ENCODE data around the gene RPS24.
"Not testable (repeated sequence)": the region's sequence is repeated elsewhere in the genome, so short reads cannot be mapped to it uniquely, and the experiment has no call there.

The RPS24 gene
- 619 to 751 reads per million in 2 donors for total RNA-seq

DNA sequence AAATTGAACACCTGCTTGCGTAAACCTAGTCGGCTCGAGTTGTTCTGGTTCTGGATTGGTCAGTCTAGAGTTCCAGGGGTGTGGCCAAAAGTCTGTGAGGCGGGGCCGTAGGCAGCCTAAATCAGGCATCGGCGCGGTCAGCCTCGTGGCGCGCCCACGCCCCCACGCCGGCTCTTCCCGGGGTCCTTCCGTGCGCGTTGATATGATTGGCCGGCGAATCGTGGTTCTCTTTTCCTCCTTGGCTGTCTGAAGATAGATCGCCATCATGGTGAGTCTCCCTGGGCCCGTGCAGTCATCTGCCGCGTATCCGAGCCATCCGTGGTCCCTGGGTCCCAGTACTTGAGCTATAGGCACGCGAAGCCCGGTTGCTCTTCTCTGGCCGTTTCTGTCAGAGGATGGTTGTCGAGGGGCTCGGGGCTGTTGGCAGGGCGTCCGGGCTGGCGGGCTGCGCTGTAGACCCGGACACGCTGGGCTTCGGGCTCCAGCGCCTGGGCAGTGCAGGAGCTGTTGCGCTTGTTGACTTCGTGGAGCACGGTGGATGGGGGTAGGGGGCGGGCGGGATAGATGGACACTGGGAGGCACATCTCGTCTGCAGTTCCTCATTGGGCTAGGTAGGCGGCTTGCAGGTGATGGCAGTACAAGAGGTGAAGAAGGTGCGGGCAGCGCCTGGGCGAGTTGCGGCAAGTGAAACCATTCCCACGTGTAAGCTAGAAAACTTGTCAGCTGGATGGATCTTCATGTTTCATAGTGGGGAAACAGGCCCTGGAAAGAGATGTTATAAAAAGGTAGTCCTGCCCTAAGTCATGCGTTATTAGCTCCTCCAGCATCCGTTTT lies at the start of gene RPS24:
TSS of gene RPS24 (plus strand) at position 227 of the 834 bp plus-strand sequence. CDS start at position 266, 39 bp downstream.
- DNase-seq = peak; percentile 89

- DNase-seq = no peak
Measured at GRCh38 chr10:77984986-77985385, 48.7 kb upstream of the RPS24 start.

DNA sequence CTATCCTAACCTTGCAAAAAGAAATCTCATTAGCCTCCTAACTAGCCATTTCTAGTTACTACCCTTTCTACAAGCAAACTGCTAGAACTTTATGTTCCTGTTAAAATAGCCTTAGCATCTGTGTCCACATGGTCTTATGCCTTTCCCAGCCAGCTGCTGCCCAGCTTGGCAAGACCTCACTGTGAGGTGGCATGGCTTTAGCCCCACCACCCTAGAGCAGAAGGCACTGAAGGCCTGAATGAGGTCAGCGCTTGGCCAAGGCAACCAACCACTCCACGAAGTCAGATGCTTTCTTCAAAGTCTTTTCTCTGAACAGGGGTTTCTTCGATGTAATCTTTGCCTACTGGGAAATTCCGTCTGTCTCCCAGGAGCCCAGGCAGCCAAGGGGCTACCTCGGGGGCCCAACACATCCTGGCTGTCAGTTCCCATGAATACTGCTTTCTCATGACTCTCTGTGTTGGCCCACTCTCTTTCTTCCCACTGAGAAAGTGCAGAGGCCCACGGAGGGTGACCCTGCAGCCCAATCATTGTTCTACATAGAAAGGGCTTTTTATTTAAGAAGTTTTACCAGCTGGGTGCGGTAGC lies 45.9 kb upstream of the RPS24 start:
- DNase-seq = no peak

DNA sequence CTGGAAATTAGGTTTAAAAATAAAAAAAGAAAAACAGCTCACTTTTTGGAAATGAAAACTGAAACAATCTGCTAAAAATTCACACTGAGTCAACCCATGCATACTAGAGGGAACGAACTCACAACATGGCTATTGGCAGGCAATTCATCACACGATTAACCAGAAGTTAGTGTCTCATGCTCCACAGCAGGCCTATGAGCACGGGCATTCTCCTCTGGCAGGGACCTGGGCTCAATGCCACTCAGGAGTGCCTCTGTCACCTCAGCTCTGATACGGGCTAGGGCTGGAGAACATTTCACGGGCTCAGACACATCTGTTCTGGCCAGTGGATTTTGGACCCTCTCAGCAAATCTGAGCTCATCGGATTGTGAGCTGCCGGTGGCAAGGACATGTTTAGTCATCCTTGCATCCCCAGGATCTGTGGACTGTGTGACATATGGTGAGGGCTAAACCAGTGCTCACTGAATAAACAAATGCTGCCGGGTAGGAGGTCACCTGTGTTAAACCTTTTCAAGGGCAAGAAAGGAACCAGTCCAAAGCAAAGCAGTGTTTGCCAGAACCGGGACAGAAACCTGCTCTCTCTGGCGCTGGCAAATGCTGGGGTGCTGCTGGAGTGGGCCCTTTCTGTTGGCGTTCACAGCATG lies 44.5 kb upstream of the RPS24 start:
- no peak for DNase-seq

GRCh38 chr10:77993620-77994019 lies 40.0 kb upstream of the RPS24 start:
- no peak for DNase-seq

- not testable (repeated sequence) for DNase-seq
Measured at GRCh38 chr10:77998780-77999179, 34.9 kb upstream of the RPS24 start.

- DNase-seq = no peak
Measured at GRCh38 chr10:78000206-78000605, 33.5 kb upstream of the RPS24 start.

GRCh38 chr10:78000956-78001472 lies 32.6 kb upstream of the RPS24 start:
- no peak for DNase-seq

DNA sequence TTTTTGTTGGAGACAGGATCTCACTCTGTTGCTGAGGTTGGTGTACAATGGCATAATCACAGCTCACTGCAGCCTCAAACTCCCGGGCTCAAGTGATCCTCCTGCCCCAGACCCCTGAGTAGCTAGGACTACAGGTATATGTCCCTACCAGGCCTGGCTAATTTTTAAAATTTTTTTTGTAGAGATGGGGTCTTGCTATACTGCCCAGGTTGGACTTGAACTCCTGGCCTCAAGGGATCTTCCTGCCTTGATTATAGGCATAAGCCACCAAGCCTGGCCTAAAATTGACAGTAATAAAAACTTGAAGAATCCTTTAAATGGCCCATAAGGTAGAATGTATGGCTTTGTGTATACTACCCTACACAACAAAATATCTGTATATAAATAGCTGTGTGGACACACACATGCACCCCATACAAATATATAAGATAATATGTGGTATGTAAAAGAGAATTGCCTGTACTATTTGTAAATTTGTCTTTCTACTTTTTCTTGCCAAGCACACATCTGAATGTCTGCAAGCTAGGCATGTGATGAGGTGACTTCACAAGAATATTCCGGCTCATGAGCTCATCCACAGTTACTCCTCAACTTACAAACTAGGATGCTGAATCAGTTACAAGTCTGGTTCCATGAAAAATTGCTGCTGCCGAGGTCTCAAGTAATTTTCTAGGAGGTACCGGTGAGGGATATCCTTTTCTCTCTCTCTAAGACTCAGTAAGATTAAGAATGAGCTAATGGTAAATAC lies 30.9 kb upstream of the RPS24 start:
- no peak for DNase-seq

GRCh38 chr10:78004215-78005026 lies 29.2 kb upstream of the RPS24 start:
- DNase-seq = no peak

- no peak for DNase-seq
Measured at GRCh38 chr10:78007172-78007571, 26.5 kb upstream of the RPS24 start.

- DNase-seq = no peak
Measured at GRCh38 chr10:78009662-78010061, 24.0 kb upstream of the RPS24 start.

DNA sequence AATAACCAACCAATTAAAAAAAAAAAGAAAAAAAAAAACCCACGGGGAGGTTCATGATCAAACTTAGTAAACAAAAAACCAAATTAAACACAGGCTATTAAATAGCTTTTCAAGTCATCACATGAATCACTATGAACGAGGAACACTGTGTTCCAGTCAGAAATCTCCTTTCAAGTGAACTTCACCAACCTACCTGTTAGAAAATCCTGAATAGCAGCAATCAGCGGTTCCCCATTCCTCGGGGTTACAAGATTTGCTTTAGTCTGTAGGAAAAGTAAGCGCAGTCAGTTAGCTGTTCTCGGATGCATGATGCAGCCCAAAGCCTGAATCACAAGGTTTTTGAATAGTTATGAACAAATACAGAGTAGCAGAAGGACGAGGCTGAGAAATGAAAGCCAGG lies 23.4 kb upstream of the RPS24 start:
- no peak for DNase-seq

DNA sequence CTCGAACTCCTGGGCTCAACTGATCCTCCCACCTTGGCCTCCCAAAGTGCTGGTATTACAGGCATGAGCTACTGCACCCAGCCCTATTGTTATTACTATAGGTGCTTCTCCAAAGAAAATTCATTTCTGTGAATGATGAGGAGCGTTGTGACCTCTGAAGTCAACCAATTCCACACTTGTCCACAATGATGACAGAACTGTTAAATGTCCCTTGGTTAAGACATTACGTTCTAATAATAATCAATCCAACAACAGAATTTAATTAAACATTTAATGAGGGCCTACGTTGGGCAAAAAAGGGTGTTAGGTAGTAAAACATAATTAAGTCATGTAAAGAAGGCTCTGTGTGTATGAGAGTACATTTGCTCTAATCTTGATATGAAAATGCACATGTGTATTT lies 22.6 kb upstream of the RPS24 start:
- no peak for DNase-seq

GRCh38 chr10:78013564-78013963 lies 20.1 kb upstream of the RPS24 start:
- no peak for DNase-seq

DNA sequence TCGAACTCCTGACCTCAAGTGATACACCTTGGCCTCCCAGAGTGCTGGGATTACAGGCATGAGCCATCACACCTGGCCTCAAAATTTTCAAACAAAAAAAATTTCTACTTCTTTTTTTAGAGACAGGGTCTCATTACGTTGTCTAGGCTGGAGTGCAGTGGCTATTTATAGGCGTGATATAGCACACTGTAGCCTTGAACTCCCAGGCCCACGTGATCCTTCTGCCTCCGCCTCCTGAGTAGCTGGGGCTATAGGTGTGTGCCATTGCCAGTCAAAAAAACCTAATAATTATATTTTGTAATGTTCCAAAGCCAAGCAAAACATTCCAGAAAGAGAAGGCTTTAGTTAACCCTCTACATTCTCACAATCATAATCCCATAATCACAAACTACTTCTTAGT lies 18.1 kb upstream of the RPS24 start:
- no peak for DNase-seq

DNA sequence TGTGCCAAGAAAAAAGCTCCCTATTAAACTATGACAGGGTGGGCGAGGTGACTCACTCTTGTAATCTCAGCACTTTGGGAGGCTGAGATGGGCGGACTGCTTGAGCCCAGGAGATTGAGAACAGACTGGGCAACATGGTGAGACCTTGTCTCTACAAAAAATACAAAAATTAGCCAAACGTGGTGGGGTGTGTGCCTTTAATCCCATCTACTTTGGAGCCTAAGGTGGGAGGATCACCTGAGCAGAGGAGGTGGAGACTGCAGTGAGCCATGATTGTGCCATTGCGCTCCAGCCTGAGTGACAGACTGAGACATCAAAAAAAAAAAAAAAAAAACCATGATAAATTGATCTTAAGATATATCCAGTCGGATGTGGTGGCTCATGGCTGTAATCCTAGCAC lies 15.8 kb upstream of the RPS24 start:
- DNase-seq = no peak

- no peak for DNase-seq
Measured at GRCh38 chr10:78019264-78019663, 14.4 kb upstream of the RPS24 start.

- no peak for DNase-seq
Measured at GRCh38 chr10:78021201-78021600, 12.5 kb upstream of the RPS24 start.

- no peak for DNase-seq
Measured at GRCh38 chr10:78023741-78024140, 9.9 kb upstream of the RPS24 start.

DNA sequence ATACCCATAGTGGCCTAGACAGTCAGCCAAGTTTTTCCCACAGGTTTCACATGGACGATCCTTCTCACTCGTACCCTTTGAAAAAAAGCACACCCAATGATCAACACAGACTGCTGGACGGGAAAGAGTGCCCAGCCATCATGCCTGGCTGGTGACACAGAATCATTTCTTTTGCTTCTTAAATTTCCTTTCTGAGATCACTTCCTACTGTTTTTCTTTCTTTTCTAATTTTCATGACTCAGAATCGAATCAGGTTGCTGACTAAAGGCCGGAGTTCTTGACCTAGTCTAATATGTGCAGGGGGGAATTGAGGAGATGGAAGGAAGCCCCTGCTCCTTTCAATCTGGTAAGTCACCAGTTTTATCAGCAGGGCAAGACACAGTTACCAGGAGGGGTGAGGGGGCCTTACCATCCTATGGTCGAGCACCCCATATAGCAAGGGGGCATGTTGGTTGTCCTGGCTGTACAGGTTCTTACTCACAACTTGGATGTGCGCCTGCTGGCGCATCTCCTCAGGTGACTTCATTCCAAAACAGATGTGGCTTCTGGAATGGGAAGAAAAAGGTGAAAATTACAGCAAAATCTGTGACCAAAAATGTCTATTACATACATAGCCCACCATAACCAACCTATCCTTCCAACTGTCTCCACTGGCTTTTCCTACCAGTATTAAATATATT lies 7.8 kb upstream of the RPS24 start:
- no peak for DNase-seq

All from T-helper 9 cell (primary cell).